PFSK-1 (cell line): ENCODE measurements around the gene TRIL.

ENCODE experiments used
- FOXP2 ChIP-seq: optimal IDR thresholded peaks from 2 replicates; pipeline ENCODE3; 2011; ENCODE audit warnings: borderline replicate concordance, control low read depth, inconsistent platforms; ENCODE audit not compliant: insufficient read depth; ENCODE audit errors: extremely low read length, extremely low read depth
- POLR2AphosphoS5 ChIP-seq: IDR thresholded peaks from 2 replicates; pipeline ENCODE4 v1.6.1; 2012; ENCODE audit warnings: low read depth, mild to moderate bottlenecking, control low read depth, low read length, moderate library complexity
- SIN3A ChIP-seq: IDR thresholded peaks from 2 replicates; pipeline ENCODE4 v1.6.1; 2012; ENCODE audit warnings: mild to moderate bottlenecking, low read length, moderate library complexity, borderline replicate concordance; ENCODE audit not compliant: insufficient read depth
- TAF1 ChIP-seq: IDR thresholded peaks from 2 replicates; pipeline ENCODE4 v1.6.1; 2012; ENCODE audit warnings: low read length, control low read depth, borderline replicate concordance; ENCODE audit not compliant: insufficient read depth
- TF ChIP-seq, protein P1 (sequence below), 2 experiments: IDR thresholded peaks; 2 replicates each; pipeline versions ENCODE4 v1.6.1 to v1.8.0; 2011 to 2012; ENCODE audit warnings: low read depth in 2 of 2, low read length in 2 of 2, control low read depth in 1 of 2, inconsistent platforms in 1 of 2, mild to moderate bottlenecking in 1 of 2, moderate library complexity in 1 of 2; ENCODE audit not compliant: insufficient read depth in 1 of 2

Gene TRIL

DNA sequence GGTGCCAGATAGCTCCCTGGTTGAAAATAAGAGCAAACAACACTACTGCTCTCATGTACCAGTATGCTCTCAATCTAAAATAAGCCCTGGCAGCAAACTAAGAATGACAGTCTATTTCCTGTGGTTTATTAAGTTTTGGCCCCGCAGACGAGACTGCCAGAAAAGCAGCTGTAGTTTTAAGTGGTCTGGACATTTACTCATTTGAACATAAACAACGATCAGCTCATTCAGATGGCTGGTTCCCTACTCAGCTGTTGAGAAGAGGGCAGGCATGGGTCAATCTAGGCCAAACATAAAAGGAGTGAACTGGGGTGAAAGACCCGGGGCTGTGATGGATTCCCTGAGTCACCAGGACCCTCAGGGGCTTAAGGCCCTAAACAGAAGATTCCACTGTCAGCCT is 4.5 kb downstream of the TRIL start:
- TF ChIP-seq FOXP2 (no peak), TAF1 (no peak), POLR2AphosphoS5 (no peak), SIN3A (peak; percentile 68; the same call in 1 of the 2 replicates)
- TF ChIP-seq, protein P1, sequence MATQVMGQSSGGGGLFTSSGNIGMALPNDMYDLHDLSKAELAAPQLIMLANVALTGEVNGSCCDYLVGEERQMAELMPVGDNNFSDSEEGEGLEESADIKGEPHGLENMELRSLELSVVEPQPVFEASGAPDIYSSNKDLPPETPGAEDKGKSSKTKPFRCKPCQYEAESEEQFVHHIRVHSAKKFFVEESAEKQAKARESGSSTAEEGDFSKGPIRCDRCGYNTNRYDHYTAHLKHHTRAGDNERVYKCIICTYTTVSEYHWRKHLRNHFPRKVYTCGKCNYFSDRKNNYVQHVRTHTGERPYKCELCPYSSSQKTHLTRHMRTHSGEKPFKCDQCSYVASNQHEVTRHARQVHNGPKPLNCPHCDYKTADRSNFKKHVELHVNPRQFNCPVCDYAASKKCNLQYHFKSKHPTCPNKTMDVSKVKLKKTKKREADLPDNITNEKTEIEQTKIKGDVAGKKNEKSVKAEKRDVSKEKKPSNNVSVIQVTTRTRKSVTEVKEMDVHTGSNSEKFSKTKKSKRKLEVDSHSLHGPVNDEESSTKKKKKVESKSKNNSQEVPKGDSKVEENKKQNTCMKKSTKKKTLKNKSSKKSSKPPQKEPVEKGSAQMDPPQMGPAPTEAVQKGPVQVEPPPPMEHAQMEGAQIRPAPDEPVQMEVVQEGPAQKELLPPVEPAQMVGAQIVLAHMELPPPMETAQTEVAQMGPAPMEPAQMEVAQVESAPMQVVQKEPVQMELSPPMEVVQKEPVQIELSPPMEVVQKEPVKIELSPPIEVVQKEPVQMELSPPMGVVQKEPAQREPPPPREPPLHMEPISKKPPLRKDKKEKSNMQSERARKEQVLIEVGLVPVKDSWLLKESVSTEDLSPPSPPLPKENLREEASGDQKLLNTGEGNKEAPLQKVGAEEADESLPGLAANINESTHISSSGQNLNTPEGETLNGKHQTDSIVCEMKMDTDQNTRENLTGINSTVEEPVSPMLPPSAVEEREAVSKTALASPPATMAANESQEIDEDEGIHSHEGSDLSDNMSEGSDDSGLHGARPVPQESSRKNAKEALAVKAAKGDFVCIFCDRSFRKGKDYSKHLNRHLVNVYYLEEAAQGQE (IDR thresholded peaks at IDR 0.05; ENCODE audit: insufficient read depth in 1 of 2, low read depth in 2 of 2, low read length in 2 of 2), result 0 out of 4 replicates have a peak, but pooled peaks of 1 of the 2 experiments have one; percentile 7

DNA sequence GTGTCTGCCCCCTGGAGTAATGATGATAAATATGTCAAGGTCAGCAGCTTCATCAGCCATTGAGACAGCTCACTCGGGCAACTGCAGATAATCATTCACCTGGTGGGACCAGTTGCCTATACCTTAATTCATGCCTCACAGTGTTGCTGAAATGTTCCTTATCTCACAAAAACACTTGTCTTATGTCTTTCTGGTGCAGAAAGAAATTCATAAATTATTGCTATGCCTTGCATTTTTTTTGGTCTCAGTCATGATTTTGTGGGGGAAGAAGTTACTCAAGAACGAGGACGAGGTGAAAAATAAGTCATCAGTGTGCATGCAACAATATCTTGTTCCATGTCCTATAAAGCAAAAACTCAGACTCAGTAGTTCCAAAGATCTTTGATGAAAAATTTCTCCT is 16.0 kb downstream of the TRIL start:
- TF ChIP-seq SIN3A (no peak), FOXP2 (no peak), POLR2AphosphoS5 (no peak), TAF1 (no peak)
- TF ChIP-seq, protein P1 (IDR thresholded peaks at IDR 0.05; ENCODE audit: insufficient read depth in 1 of 2, low read depth in 2 of 2, low read length in 2 of 2), result no peak

DNA sequence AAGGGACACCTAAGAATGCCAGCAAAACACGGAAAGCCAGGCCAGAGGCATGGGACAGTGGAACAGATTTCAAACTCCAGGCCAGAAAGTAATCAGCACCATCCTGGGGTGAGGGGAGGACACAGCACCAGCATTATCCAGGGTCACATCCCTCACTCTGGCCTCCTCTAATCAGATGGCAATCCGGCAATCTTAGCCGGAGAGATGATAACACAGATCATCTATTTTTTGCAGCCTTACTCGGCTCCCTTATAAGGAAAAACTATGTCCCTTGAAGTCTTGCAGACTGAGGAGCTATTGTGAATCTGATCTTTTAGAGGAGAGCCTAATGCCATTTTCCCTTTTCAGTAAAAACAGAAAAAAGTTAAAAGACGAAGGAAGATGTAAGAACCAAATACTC is 16.5 kb downstream of the TRIL start:
- TF ChIP-seq, protein P1 (IDR thresholded peaks at IDR 0.05; ENCODE audit: insufficient read depth in 1 of 2, low read depth in 2 of 2, low read length in 2 of 2), result no peak
- TF ChIP-seq FOXP2 (no peak), POLR2AphosphoS5 (no peak), TAF1 (no peak), SIN3A (no peak)

DNA sequence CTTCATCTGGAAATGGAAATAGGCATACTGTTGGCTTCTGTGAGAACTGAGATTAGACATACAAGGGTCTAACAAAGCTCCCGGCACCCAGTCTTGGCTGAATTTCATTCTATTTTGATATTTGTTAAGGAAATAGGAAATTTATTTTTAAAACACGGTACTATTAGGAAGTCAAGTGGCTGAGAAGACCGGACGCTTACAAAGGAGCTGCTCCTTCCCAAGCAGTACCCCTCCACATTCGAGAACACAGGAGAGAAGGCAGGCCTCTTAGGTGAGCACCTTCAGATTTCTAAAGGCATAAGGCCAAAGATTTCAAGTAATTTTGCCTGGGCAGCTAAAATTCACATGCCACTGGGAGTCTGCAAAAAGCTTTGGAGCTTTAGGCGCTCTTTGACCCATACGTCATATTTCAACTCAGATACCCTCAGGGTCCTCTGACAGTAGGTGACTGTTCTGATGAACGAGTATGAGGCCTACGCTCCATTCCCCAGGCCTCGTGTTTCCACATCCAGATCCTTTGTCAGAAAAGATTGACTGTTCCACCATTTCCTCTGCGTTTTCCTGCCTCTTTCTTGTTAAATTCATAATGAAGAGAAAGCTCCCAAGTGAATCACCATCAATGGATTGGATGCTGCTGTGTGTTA is 17.3 kb downstream of the TRIL start:
- no peak for TF ChIP-seq FOXP2
- TF ChIP-seq TAF1, result no peak
- TF ChIP-seq, protein P1 (IDR thresholded peaks at IDR 0.05; ENCODE audit: insufficient read depth in 1 of 2, low read depth in 2 of 2, low read length in 2 of 2), result no peak
- TF ChIP-seq SIN3A, result no peak
- no peak for TF ChIP-seq POLR2AphosphoS5
